GM19452 (cell line): Measurements from ENCODE around the gene RPN2.

Source experiments
- ATAC-seq: cut with Tn5 transposase; IDR thresholded peaks from one replicate; pipeline ENCODE4 v1.9.1; 2021; ENCODE audit not compliant: unreplicated experiment

The RPN2 gene

GRCh38 chr20:37179683-37180524 lies 774 bp downstream of the RPN2 start:
- ATAC-seq, result no peak

- no peak for ATAC-seq
Observed at GRCh38 chr20:37185686-37186085, 6.6 kb downstream of the RPN2 start.

DNA sequence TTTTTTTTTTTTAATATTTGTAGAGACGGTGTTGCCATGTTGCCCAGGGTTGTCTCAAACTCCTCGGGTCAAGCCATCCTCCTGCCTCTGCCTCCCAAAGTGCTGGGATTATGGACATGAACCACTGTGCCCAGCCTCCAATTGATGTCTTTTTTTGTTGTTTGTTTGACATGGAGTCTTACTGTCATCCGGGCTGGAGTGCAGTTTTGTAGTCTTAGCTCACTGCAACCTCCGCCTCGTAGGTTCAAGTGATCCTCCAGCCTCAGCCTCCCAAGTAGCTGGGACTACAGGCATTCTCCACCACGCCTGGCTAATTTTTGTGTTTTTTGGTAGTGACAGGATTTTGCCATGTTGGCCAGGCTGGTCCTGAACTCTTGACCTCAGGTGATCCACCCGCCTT lies 9.7 kb downstream of the RPN2 start:
- no peak for ATAC-seq

GRCh38 chr20:37189416-37190016 lies 10.4 kb downstream of the RPN2 start:
- ATAC-seq, result no peak

GRCh38 chr20:37190354-37191112 lies 11.4 kb downstream of the RPN2 start:
- ATAC-seq, result no peak

GRCh38 chr20:37192137-37192854 lies 13.2 kb downstream of the RPN2 start:
- no peak for ATAC-seq

DNA sequence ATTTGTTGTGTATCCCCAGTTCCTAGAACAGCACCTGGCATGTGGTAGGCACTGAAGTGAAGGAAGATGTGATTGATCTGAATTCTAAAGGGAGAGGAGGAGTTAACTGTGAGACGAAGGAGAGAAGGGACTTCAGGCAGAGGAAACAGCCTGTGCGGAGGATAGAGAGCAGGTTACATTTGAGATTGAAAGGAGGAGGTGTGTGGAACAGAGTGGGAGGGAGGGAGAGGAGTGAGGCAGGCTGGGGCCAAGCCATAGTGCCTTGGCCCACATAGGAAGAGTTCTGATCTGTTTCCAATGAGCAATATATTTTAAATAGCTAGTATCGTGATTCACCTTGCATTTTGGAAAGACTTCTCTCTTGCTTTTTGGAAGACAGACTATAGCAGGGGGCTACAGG lies 14.1 kb downstream of the RPN2 start:
- ATAC-seq, result no peak

- no peak for ATAC-seq
Observed at GRCh38 chr20:37193821-37194220, 14.7 kb downstream of the RPN2 start.

DNA sequence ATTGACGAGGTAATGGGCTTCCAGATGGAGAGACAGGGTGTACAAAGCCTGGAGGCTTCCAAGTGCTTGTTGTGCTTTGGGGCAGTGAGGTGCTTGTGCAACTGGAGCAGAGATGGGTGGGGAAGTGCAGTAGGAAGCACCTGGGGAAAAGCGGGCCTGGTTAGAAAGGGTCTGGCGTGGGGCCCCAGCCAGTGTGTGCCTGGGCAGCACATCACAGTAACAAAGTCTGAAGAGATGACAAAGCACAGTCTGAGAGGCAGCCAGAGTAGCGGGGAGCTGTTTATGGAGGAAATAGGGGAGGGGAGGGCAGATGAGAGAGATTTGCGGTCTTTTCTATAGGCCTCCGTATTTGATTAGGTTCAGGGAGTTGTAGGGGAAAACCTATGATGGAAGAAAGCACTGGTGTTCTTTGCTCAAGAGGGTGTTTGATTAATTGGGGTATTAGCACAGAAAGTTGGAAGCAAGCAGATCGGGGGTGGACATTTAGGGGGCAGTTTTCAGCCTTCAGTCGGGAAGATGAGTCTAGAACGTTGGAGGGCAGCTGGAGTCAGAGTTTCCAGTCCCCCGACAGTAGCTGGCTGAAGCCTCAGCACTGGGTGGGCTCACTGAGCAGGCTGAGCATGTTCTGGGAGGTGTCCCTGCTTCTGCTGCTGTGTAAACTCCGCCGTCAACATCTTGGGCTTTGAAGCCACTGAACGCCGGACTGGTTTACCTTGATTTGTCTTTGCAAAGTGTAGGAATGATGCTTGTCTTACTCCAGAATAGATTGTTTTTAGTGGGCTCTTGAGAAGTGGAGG lies 15.7 kb downstream of the RPN2 start:
- ATAC-seq, result no peak

GRCh38 chr20:37198932-37199660 lies 20.0 kb downstream of the RPN2 start:
- ATAC-seq, result no peak

GRCh38 chr20:37200376-37200775 lies 21.2 kb downstream of the RPN2 start:
- no peak for ATAC-seq

DNA sequence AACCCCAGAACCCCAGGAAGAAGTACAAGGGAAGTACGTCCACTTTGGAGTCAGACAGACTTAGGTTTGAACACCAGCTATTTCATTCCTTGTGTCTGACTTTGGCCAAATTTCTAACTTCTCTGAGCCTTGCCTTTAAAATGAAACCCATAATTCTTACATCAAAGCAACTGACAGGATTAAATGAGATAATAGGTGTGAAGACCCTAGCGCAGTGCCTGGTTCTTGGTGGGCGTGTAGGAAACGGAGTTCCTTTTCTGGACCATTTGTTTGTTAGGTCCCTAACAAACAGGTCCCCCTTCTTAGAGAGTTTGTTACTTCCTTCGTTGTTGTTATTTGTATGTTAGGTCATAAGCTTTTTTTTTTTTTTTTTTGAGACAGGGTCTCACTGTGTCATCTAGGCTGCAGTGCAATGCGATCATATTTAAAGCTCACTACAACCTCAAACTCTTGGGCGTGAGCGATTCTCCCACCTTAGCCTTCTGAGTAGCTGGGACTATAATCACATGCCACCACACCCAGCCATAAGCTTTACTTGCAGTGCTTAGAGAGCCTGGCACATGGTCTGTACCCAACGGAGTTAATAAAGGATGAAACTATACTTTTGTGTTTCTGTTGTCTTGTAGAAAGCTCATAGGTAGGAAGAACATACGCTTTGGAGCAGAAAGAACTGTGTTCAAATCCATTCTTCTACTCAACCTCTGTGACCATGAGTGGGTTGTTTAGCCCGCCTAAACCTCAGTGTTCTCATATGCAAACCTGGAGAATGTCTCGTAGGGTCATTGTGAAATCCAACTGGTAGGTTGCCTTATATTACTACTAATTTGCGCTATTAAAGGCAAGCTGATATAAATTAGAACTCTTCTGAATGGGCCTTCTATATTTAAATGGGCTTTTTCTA lies 22.0 kb downstream of the RPN2 start:
- no peak for ATAC-seq

DNA sequence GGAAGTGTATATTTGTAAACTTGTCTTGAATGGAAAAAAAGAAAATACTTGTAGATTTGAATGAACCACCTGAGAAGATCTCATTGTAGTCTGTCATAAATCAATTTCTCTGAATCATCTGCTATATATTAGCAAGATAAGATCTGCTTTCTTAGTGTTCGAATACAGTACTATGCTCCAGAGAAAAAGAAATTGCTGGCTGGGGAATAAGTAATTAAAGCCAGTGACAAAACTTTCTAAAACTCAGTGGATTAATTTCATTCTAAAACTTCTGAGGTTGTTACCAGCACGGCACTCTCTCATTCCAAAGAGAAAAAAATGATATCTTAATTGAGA lies 22.7 kb downstream of the RPN2 start:
- ATAC-seq, result no peak

- ATAC-seq, result no peak
Observed at GRCh38 chr20:37202267-37202943, 23.3 kb downstream of the RPN2 start.

DNA sequence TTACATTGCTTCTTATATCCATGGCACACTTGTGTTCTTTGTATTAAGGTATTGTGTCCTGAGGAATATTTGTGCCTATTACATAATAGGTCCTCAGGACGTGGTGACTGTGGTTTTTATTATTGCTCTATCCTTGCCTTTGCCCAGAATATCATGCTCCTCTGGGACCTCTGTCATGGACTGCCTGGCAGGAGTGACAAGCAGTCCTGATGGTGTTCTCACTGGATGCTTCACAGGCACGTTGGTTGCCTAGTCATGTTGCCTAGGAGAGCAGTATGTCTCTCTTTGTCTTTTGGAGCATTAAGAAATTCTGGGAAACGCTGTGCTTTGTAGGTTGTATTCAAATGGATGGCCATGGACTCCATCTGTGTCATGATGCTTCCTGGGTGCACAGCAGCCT lies 24.9 kb downstream of the RPN2 start:
- no peak for ATAC-seq

GRCh38 chr20:37205130-37205529 lies 26.0 kb downstream of the RPN2 start:
- no peak for ATAC-seq

DNA sequence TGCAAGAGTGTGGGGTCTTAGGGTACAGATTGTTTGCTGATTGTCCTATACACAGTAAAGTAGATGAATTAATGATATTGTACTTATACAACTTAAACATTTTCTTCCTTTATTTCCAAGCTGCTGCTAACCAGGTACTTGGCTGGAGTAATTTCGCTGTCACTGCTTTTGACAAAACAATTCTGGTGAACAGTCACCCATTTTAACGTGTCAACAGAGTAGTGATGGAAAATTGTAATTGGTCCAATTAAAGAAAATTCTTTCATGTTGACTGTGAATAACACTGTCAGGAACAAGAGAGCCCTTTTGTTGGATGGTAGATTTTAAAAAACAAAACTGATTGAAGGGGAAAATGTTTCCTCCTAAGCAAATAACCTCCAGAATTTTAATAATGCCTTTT lies 26.7 kb downstream of the RPN2 start:
- ATAC-seq, result no peak

DNA sequence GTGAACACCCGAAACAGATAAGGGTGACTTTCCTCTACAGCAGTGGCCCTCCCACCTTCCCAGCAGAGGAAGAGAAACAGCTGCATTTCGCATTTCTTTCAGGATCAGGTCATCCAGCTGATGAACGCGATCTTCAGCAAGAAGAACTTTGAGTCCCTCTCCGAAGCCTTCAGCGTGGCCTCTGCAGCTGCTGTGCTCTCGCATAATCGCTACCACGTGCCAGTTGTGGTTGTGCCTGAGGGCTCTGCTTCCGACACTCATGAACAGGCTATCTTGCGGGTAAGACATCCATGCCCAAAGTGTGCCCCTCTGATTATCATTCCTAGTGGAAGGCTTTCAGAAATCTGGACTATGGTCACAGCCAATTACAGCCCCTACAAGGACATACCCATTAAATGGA lies 28.0 kb downstream of the RPN2 start:
- no peak for ATAC-seq
